Effector memory CD8-positive, alpha-beta T cell (primary cell): ENCODE measurements around the gene BGLAP.

Source experiments
- ATAC-seq: fragments of 150-1000 bp; cut with Tn5 transposase; replicated peaks from 2 replicates; pipeline ENCODE4 v1.10.0; 2021; ENCODE audit warnings: mild to moderate bottlenecking, moderate library complexity
- DNase-seq, 3 experiments: peaks; one replicate each; pipeline ENCODE4 v3.0.0; 2021
- H3K27ac Mint-ChIP-seq, 2 donors: one replicate each; pipeline ENCODE4 v1.8.0; 2022; ENCODE audit warnings: mild to moderate bottlenecking in 2 of 2, mixed read lengths in 2 of 2, moderate library complexity in 2 of 2
- H3K27me3 Mint-ChIP-seq, 2 donors: one replicate each; pipeline ENCODE4 v1.8.0; 2022; ENCODE audit warnings: mixed read lengths in 2 of 2
- H3K36me3 Mint-ChIP-seq: one replicate; pipeline ENCODE4 v1.8.0; 2022; ENCODE audit warnings: mild to moderate bottlenecking, moderate library complexity, mixed read lengths; ENCODE audit not compliant: insufficient read depth
- H3K4me1 Mint-ChIP-seq, 2 donors: one replicate each; pipeline ENCODE4 v1.8.0; 2022; ENCODE audit warnings: low read depth in 2 of 2, mixed read lengths in 2 of 2
- H3K4me3 Mint-ChIP-seq, 2 donors: one replicate each; pipeline ENCODE4 v1.8.0; 2022; ENCODE audit warnings: mild to moderate bottlenecking in 2 of 2, mixed read lengths in 2 of 2, moderate library complexity in 2 of 2
- H3K9me3 Mint-ChIP-seq, 2 donors: one replicate each; pipeline ENCODE4 v1.8.0; 2022; ENCODE audit warnings: mixed read lengths in 2 of 2
- total RNA-seq, 9 experiments: gene quantifications; one replicate each; lab custom pipeline; 2026; lab: John Stamatoyannopoulos, UW

BGLAP gene
- 0.10 to 1.1 (median 0.18) reads per million in 9 experiments for total RNA-seq

GRCh38 chr1:156241926-156242325 lies at the start of gene BGLAP:
BGLAP (plus strand) TSS chr1:156242184; CDS start chr1:156242232, 48 bp downstream.
- H3K27ac Mint-ChIP-seq = peak within 1 kb of the TSS; percentile 13 to 71
- H3K4me3 Mint-ChIP-seq = no peak within 1 kb of the TSS
- no peak for DNase-seq
- no peaks in the 10 kb centered on the region for H3K9me3 Mint-ChIP-seq
- H3K36me3 Mint-ChIP-seq = peaks cover 44% of the 10 kb centered on the region
- no peak for ATAC-seq
- peaks cover 15 to 23% of the 10 kb centered on the region in 2 donors for H3K4me1 Mint-ChIP-seq
- no peaks in the 10 kb centered on the region for H3K27me3 Mint-ChIP-seq

- H3K4me3 Mint-ChIP-seq = peak overlapping the region; percentile 97 to 100
- H3K27me3 Mint-ChIP-seq = no peaks in the 10 kb centered on the region
- H3K27ac Mint-ChIP-seq = peak overlapping the region; percentile 92 to 97
- peaks cover 28 to 30% of the 10 kb centered on the region in 2 donors for H3K4me1 Mint-ChIP-seq
- no peaks in the 10 kb centered on the region for H3K9me3 Mint-ChIP-seq
- no peak for ATAC-seq
- H3K36me3 Mint-ChIP-seq = peaks cover 18% of the 10 kb centered on the region
- no peak for DNase-seq
Observed at GRCh38 chr1:156193208-156193487, 48.8 kb upstream of the BGLAP start.

GRCh38 chr1:156193488-156194299 lies 48.3 kb upstream of the BGLAP start, which contains the start of gene SLC25A44:
SLC25A44 (plus strand) TSS chr1:156194104; CDS start chr1:156199848, 5,744 bp downstream.
- ATAC-seq (peak; percentile 98), DNase-seq (peak; percentile 93 to 99 (median 98))
- H3K27ac Mint-ChIP-seq = peak within 1 kb of the TSS; percentile 92 to 97
- peak within 1 kb of the TSS; percentile 97 to 100 for H3K4me3 Mint-ChIP-seq
- H3K27me3 Mint-ChIP-seq = no peaks in the 10 kb centered on the region
- H3K9me3 Mint-ChIP-seq = no peaks in the 10 kb centered on the region
- peaks cover 33 to 35% of the 10 kb centered on the region in 2 donors for H3K4me1 Mint-ChIP-seq
- H3K36me3 Mint-ChIP-seq = peaks cover 18% of the 10 kb centered on the region

GRCh38 chr1:156194300-156194652 lies 47.7 kb upstream of the BGLAP start:
- H3K4me1 Mint-ChIP-seq = peaks cover 38 to 41% of the 10 kb centered on the region in 2 donors
- peak overlapping the region; percentile 97 to 100 for H3K4me3 Mint-ChIP-seq
- no peak for ATAC-seq
- H3K27me3 Mint-ChIP-seq = no peaks in the 10 kb centered on the region
- no peaks in the 10 kb centered on the region for H3K9me3 Mint-ChIP-seq
- H3K27ac Mint-ChIP-seq = peak overlapping the region; percentile 92 to 97
- DNase-seq = no peak
- peaks cover 23% of the 10 kb centered on the region for H3K36me3 Mint-ChIP-seq

GRCh38 chr1:156195853-156196252 lies 46.1 kb upstream of the BGLAP start:
- ATAC-seq = no peak
- no peak for DNase-seq
- H3K27ac Mint-ChIP-seq = peak overlapping the region; percentile 13 to 39
- H3K4me3 Mint-ChIP-seq = peak overlapping the region in 1 of 2 donors; percentile 100
- H3K27me3 Mint-ChIP-seq = no peaks in the 10 kb centered on the region
- H3K4me1 Mint-ChIP-seq = peaks cover 52 to 54% of the 10 kb centered on the region in 2 donors
- H3K36me3 Mint-ChIP-seq = peaks cover 37% of the 10 kb centered on the region
- no peaks in the 10 kb centered on the region for H3K9me3 Mint-ChIP-seq

GRCh38 chr1:156196445-156196844 lies 45.5 kb upstream of the BGLAP start:
- Mint-ChIP-seq H3K9me3 (no peaks in the 10 kb centered on the region), H3K4me3 (no peak overlapping the region), H3K27ac (peak overlapping the region in 1 of 2 donors; percentile 39), H3K27me3 (no peaks in the 10 kb centered on the region), H3K4me1 (peaks cover 52 to 54% of the 10 kb centered on the region in 2 donors), H3K36me3 (peaks cover 40% of the 10 kb centered on the region)
- ATAC-seq (no peak), DNase-seq (no peak)

- H3K9me3 Mint-ChIP-seq = no peaks in the 10 kb centered on the region
- ATAC-seq = no peak
- H3K27ac Mint-ChIP-seq = peak overlapping the region; percentile 74 to 85
- DNase-seq = no peak
- peak overlapping the region; percentile 17 to 34 for H3K4me3 Mint-ChIP-seq
- peaks cover 37% of the 10 kb centered on the region for H3K36me3 Mint-ChIP-seq
- H3K4me1 Mint-ChIP-seq = peaks cover 47 to 48% of the 10 kb centered on the region in 2 donors
- H3K27me3 Mint-ChIP-seq = no peaks in the 10 kb centered on the region
Observed at GRCh38 chr1:156198831-156199349, 43.1 kb upstream of the BGLAP start.

GRCh38 chr1:156200044-156200443 lies 41.9 kb upstream of the BGLAP start:
- Mint-ChIP-seq H3K4me3 (peak overlapping the region in 1 of 2 donors; percentile 12), H3K27me3 (no peaks in the 10 kb centered on the region), H3K36me3 (peaks cover 41% of the 10 kb centered on the region), H3K27ac (peak overlapping the region; percentile 74 to 85), H3K4me1 (peaks cover 40 to 41% of the 10 kb centered on the region in 2 donors), H3K9me3 (no peaks in the 10 kb centered on the region)
- ATAC-seq (no peak), DNase-seq (no peak)

- H3K27me3 Mint-ChIP-seq = no peaks in the 10 kb centered on the region
- peaks cover 23 to 27% of the 10 kb centered on the region in 2 donors for H3K4me1 Mint-ChIP-seq
- H3K9me3 Mint-ChIP-seq = no peaks in the 10 kb centered on the region
- H3K4me3 Mint-ChIP-seq = no peak overlapping the region
- no peak for DNase-seq
- H3K27ac Mint-ChIP-seq = no peak overlapping the region
- ATAC-seq = no peak
- H3K36me3 Mint-ChIP-seq = peaks cover 57% of the 10 kb centered on the region
Observed at GRCh38 chr1:156203331-156203730, 38.7 kb upstream of the BGLAP start.

- Mint-ChIP-seq H3K4me3 (no peak overlapping the region), H3K36me3 (peaks cover 59% of the 10 kb centered on the region), H3K27me3 (no peaks in the 10 kb centered on the region), H3K9me3 (no peaks in the 10 kb centered on the region), H3K4me1 (peaks cover 9 to 14% of the 10 kb centered on the region in 2 donors), H3K27ac (no peak overlapping the region)
- DNase-seq (no peak), ATAC-seq (no peak)
Observed at GRCh38 chr1:156204686-156205085, 37.3 kb upstream of the BGLAP start.

GRCh38 chr1:156211243-156211642 lies 30.7 kb upstream of the BGLAP start:
- Mint-ChIP-seq H3K4me3 (peak overlapping the region in 1 of 2 donors; percentile 33), H3K27me3 (no peaks in the 10 kb centered on the region), H3K9me3 (no peaks in the 10 kb centered on the region), H3K4me1 (peaks cover 9 to 10% of the 10 kb centered on the region in 2 donors), H3K36me3 (peaks cover 43% of the 10 kb centered on the region), H3K27ac (peak overlapping the region in 1 of 2 donors; percentile 99)
- no peak for DNase-seq
- ATAC-seq = no peak

- peaks cover 9 to 10% of the 10 kb centered on the region in 2 donors for H3K4me1 Mint-ChIP-seq
- H3K4me3 Mint-ChIP-seq = peak overlapping the region; percentile 95 to 96
- no peaks in the 10 kb centered on the region for H3K9me3 Mint-ChIP-seq
- no peak for ATAC-seq
- no peak for DNase-seq
- H3K36me3 Mint-ChIP-seq = peaks cover 37% of the 10 kb centered on the region
- H3K27me3 Mint-ChIP-seq = no peaks in the 10 kb centered on the region
- H3K27ac Mint-ChIP-seq = peak overlapping the region; percentile 97 to 99
Observed at GRCh38 chr1:156212130-156212529, 29.9 kb upstream of the BGLAP start.

- DNase-seq (peak; percentile 90 to 91 (median 90)), ATAC-seq (peak; percentile 94)
- H3K4me1 Mint-ChIP-seq = peaks cover 13 to 19% of the 10 kb centered on the region in 2 donors
- peaks cover 31% of the 10 kb centered on the region for H3K36me3 Mint-ChIP-seq
- peak within 1 kb of the TSS; percentile 97 to 99 for H3K27ac Mint-ChIP-seq
- peak within 1 kb of the TSS; percentile 95 to 96 for H3K4me3 Mint-ChIP-seq
- no peaks in the 10 kb centered on the region for H3K9me3 Mint-ChIP-seq
- H3K27me3 Mint-ChIP-seq = no peaks in the 10 kb centered on the region
Observed at GRCh38 chr1:156212833-156213643, 28.9 kb upstream of the BGLAP start, which contains the start of gene PMF1. PMF1 (plus strand) TSS chr1:156213007; CDS start chr1:156213016, 9 bp downstream.
